ENCODE measurements around the gene KASH5.

Gene KASH5

GRCh38 chr19:49378512-49378911, 9.5 kb upstream of the KASH5 start:
- Histone ChIP-seq H3K27ac (no peak overlapping the region), H3K4me2 (ENCODE audit: low read length) (no peak overlapping the region), H3K27me3 (ENCODE audit: control insufficient read depth, insufficient read depth, low read length) (no peaks in the 10 kb centered on the region), H2AFZ (no peak overlapping the region), H3K36me3 (ENCODE audit: control insufficient read depth, insufficient read depth, low read length) (no peaks in the 10 kb centered on the region), H3K9ac (no peak overlapping the region), H3K79me2 (no peaks in the 10 kb centered on the region), H3K4me3 (ENCODE audit: low read depth, low read length) (no peak overlapping the region), H3K4me1 (no peaks in the 10 kb centered on the region), H3K9me3 (ENCODE audit: control insufficient read depth, low read length) (no peaks in the 10 kb centered on the region)
- TF ChIP-seq, protein P1, sequence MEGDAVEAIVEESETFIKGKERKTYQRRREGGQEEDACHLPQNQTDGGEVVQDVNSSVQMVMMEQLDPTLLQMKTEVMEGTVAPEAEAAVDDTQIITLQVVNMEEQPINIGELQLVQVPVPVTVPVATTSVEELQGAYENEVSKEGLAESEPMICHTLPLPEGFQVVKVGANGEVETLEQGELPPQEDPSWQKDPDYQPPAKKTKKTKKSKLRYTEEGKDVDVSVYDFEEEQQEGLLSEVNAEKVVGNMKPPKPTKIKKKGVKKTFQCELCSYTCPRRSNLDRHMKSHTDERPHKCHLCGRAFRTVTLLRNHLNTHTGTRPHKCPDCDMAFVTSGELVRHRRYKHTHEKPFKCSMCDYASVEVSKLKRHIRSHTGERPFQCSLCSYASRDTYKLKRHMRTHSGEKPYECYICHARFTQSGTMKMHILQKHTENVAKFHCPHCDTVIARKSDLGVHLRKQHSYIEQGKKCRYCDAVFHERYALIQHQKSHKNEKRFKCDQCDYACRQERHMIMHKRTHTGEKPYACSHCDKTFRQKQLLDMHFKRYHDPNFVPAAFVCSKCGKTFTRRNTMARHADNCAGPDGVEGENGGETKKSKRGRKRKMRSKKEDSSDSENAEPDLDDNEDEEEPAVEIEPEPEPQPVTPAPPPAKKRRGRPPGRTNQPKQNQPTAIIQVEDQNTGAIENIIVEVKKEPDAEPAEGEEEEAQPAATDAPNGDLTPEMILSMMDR (IDR thresholded peaks at IDR 0.05), result no peak

DNA sequence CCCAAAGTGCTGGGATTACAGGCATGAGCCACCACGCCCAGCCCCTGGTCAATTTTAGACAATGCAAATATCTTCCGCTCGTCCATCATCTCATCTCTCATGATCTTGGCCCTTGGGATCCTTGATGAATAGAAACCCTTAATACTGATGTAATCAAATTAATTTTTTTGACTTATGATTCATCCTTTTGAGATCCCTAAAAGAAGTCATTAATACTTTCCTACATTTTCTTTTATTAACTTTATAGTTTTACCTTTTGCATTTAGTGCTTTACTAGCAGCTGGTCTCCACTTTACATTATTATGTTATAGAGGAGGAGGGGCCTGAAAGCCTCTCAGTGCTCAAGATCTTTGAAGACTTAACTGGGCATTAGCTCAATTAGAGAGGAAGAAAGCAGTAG, 7.7 kb upstream of the KASH5 start:
- H3K79me2 ChIP-seq, result no peaks in the 10 kb centered on the region
- no peak overlapping the region for H3K4me2 ChIP-seq (ENCODE audit: low read length)
- no peak overlapping the region for H3K4me3 ChIP-seq (ENCODE audit: low read depth, low read length)

DNA sequence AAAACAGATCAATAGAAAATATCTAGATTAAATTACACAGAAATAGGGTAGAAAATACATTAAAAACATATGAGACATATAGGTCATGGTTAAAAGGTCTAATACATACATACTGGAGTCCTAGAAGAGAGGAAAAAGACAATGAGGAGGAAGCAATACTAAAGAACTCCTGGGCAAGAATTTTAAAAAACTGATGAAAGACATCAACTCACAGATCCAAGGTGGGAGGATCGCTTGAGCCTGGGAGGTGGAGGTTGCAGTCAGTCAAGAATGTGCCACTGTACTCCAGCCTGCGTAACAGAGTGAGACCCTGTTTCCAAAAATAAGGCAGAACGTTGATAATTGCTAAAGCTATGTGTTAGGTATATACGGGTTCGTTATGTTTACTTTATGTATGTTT, 5.4 kb upstream of the KASH5 start:
- no peaks in the 10 kb centered on the region for H3K27me3 ChIP-seq (ENCODE audit: control insufficient read depth, insufficient read depth, low read length)
- H3K4me2 ChIP-seq (ENCODE audit: low read length), result no peak overlapping the region
- no peaks in the 10 kb centered on the region for H3K36me3 ChIP-seq (ENCODE audit: control insufficient read depth, insufficient read depth, low read length)
- no peak overlapping the region for H3K4me3 ChIP-seq (ENCODE audit: low read depth, low read length)
- no peaks in the 10 kb centered on the region for H3K79me2 ChIP-seq
- TF ChIP-seq, protein P1 (IDR thresholded peaks at IDR 0.05), result no peak
- no peaks in the 10 kb centered on the region for H3K4me1 ChIP-seq
- H3K27ac ChIP-seq, result no peak overlapping the region
- H3K9ac ChIP-seq, result no peak overlapping the region
- no peak overlapping the region for H2AFZ ChIP-seq
- no peaks in the 10 kb centered on the region for H3K9me3 ChIP-seq (ENCODE audit: control insufficient read depth, low read length)

More for the DNA sequence above, 7.7 kb upstream of the KASH5 start:
- no peak overlapping the region for H2AFZ ChIP-seq
- TF ChIP-seq, protein P1 (IDR thresholded peaks at IDR 0.05), result no peak
- no peak overlapping the region for H3K27ac ChIP-seq
- H3K9ac ChIP-seq, result no peak overlapping the region
- no peaks in the 10 kb centered on the region for H3K27me3 ChIP-seq (ENCODE audit: control insufficient read depth, insufficient read depth, low read length)
- no peaks in the 10 kb centered on the region for H3K36me3 ChIP-seq (ENCODE audit: control insufficient read depth, insufficient read depth, low read length)
- no peaks in the 10 kb centered on the region for H3K4me1 ChIP-seq
- no peaks in the 10 kb centered on the region for H3K9me3 ChIP-seq (ENCODE audit: control insufficient read depth, low read length)

GRCh38 chr19:49383599-49383998, 4.5 kb upstream of the KASH5 start:
- H2AFZ ChIP-seq, result no peak overlapping the region
- TF ChIP-seq, protein P1 (IDR thresholded peaks at IDR 0.05), result no peak
- H3K36me3 ChIP-seq (ENCODE audit: control insufficient read depth, insufficient read depth, low read length), result no peaks in the 10 kb centered on the region
- no peaks in the 10 kb centered on the region for H3K79me2 ChIP-seq
- H3K27ac ChIP-seq, result no peak overlapping the region
- H3K9ac ChIP-seq, result no peak overlapping the region
- H3K4me2 ChIP-seq (ENCODE audit: low read length), result no peak overlapping the region
- no peaks in the 10 kb centered on the region for H3K9me3 ChIP-seq (ENCODE audit: control insufficient read depth, low read length)
- H3K27me3 ChIP-seq (ENCODE audit: control insufficient read depth, insufficient read depth, low read length), result no peaks in the 10 kb centered on the region
- H3K4me3 ChIP-seq (ENCODE audit: low read depth, low read length), result no peak overlapping the region
- no peaks in the 10 kb centered on the region for H3K4me1 ChIP-seq

- no peak overlapping the region for H3K27ac ChIP-seq
- no peaks in the 10 kb centered on the region for H3K79me2 ChIP-seq
- TF ChIP-seq, protein P1 (IDR thresholded peaks at IDR 0.05), result no peak
- no peak overlapping the region for H3K9ac ChIP-seq
- H3K36me3 ChIP-seq (ENCODE audit: control insufficient read depth, insufficient read depth, low read length), result no peaks in the 10 kb centered on the region
- H3K27me3 ChIP-seq (ENCODE audit: control insufficient read depth, insufficient read depth, low read length), result no peaks in the 10 kb centered on the region
- H3K4me2 ChIP-seq (ENCODE audit: low read length), result no peak overlapping the region
- H3K4me1 ChIP-seq, result no peaks in the 10 kb centered on the region
- no peak overlapping the region for H2AFZ ChIP-seq
- H3K9me3 ChIP-seq (ENCODE audit: control insufficient read depth, low read length), result no peaks in the 10 kb centered on the region
- H3K4me3 ChIP-seq (ENCODE audit: low read depth, low read length), result no peak overlapping the region
Observed at GRCh38 chr19:49389406-49389805, 1.4 kb downstream of the KASH5 start.
